Measurements from ENCODE around the gene EML6.

EML6 gene

DNA sequence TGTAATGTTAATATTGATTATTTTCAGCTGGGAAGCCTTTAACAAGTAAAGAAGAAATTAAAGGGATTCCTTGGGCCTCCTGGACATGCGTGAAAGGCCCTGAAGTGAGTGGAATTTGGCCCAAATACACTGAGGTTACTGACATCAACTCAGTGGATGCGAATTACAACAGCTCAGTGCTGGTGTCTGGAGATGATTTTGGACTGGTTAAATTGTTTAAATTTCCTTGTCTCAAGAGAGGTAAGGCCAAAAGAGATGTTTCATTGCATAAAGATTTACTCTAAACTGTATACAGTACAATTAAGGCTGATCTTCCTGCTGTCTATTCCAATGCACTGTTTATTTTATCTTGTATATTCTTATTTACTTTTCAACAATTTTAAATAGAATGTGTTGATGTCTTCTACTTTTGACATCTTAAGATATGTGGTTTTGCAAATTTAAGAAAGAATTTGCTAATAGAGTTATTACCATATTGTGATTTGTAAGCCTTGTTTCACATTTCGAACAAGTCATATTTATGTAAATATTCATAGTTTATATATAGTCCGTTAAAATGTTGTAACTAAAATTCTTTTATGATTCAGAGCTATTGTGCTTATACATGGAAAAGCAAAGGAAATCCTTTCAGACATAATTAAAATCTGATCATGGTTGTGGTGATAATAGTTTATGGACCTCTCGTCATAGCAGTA lies 130.3 kb downstream of the EML6 start:
- TF ChIP-seq GATA2 (IDR thresholded peaks at IDR 0.05; ENCODE audit: low read depth, low read length) (no peak), GATA3 (IDR thresholded peaks at IDR 0.05; ENCODE audit: low read depth, low read length) (no peak)

- no peak for TF ChIP-seq GATA3 (IDR thresholded peaks at IDR 0.05; ENCODE audit: low read depth, low read length)
- TF ChIP-seq GATA2 (IDR thresholded peaks at IDR 0.05; ENCODE audit: low read depth, low read length), result no peak
Observed at GRCh38 chr2:54855434-54855833, 132.0 kb downstream of the EML6 start.

GRCh38 chr2:54858021-54858681 lies 134.7 kb downstream of the EML6 start:
- no peak for TF ChIP-seq GATA2 (IDR thresholded peaks at IDR 0.05; ENCODE audit: low read depth, low read length)
- no peak for TF ChIP-seq GATA3 (IDR thresholded peaks at IDR 0.05; ENCODE audit: low read depth, low read length)

GRCh38 chr2:54859416-54859815 lies 136.0 kb downstream of the EML6 start:
- TF ChIP-seq GATA2 (IDR thresholded peaks at IDR 0.05; ENCODE audit: low read depth, low read length) (no peak), GATA3 (IDR thresholded peaks at IDR 0.05; ENCODE audit: low read depth, low read length) (no peak)

GRCh38 chr2:54859997-54860701 lies 136.7 kb downstream of the EML6 start:
- no peak for TF ChIP-seq GATA3 (IDR thresholded peaks at IDR 0.05; ENCODE audit: low read depth, low read length)
- no peak for TF ChIP-seq GATA2 (IDR thresholded peaks at IDR 0.05; ENCODE audit: low read depth, low read length)

DNA sequence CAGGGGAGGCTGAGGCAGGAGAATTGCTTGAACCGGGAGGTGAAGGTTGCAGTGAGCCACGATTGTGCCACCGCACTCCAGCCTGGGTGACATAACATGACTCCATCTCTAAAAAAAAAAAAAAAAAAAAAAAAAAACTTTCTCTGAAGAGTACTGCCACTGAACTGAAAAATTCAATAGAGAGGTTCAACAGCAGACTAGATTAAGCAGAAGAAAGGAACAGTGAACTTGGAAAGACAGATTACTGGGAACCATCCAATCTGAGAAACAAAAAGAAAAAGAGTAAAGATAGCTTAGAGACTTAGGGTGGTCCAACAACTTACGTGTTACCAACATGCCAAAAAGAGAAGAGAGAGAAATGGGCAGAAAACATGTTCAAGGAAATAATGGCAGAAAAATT lies 138.8 kb downstream of the EML6 start:
- TF ChIP-seq GATA3 (IDR thresholded peaks at IDR 0.05; ENCODE audit: low read depth, low read length) (no peak), GATA2 (IDR thresholded peaks at IDR 0.05; ENCODE audit: low read depth, low read length) (no peak)

DNA sequence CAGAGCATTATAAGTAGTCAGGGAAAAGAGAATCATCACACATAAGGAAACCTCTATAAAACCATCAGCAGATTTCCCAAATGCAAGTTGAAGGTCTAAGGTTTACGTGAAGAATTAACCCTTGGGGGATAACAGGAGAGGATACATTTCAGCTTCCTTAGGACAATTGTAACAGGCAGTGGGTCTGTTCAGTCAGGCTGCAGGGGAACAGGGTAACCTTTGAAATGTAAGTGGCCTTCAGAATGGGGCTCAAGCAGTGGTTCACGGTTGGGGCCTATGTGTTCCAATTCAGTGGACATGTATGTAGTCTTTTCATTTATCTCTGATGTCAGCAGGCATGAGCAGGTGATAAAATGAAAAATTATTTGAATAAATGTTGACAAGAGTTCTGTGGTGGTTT lies 139.3 kb downstream of the EML6 start:
- TF ChIP-seq GATA2 (IDR thresholded peaks at IDR 0.05; ENCODE audit: low read depth, low read length), result no peak
- TF ChIP-seq GATA3 (IDR thresholded peaks at IDR 0.05; ENCODE audit: low read depth, low read length), result no peak

DNA sequence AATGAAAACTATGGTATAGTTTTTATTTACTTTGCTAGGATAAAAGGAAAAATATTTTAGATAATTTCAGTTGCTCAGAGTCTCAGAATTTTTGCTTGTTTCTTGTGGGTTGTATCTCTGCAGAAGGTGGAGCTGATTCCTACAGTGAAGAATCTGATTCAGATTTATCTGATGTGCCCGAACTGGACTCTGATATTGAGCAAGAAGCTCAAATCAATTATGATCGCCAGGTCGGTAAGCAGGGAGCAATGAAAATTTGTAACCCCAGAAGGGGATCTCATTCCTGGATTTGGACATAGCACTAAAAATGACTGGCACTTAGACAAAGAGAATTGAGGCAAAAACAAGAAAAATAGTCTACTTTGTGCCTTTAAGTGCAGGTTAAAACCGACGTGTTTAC lies 140.2 kb downstream of the EML6 start:
- TF ChIP-seq GATA3 (IDR thresholded peaks at IDR 0.05; ENCODE audit: low read depth, low read length) (no peak), GATA2 (IDR thresholded peaks at IDR 0.05; ENCODE audit: low read depth, low read length) (no peak)

DNA sequence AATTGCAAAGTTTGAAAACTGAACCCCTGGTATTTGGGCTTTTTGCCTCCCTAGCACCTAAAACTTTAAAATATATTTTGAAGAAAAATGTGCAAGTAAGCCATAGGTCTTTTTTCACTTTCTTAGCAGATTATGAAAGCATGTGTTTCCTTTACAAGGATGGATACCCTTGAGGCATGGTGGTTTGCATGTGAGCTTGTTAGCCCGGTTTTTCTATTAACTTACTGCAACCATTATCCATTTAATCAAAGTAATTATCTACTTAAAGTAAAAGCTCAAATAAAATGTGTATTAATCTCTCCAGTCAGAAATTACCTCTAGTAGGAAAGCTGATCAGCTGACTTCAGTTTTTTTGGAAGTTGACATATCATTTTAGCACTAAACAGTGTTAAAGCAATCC lies 140.6 kb downstream of the EML6 start:
- TF ChIP-seq GATA3 (IDR thresholded peaks at IDR 0.05; ENCODE audit: low read depth, low read length) (no peak), GATA2 (IDR thresholded peaks at IDR 0.05; ENCODE audit: low read depth, low read length) (no peak)

DNA sequence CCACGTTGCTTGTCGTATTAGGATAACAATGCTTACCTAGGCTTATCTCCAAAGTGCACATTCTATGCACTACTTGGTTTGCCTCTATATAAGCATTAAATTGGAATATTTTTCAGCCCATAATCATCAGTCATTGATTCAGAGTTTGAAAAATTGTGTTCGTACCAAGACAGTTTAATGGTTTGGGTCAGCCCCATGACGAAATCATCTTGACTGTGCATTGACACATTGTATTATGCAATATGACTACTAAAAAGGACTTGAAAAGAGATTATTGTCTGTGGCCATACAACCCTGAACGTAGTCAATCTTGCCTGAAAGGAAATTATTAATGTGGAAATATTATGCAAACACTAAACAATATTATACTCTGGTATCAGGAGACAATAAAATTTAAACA lies 141.3 kb downstream of the EML6 start:
- TF ChIP-seq GATA3 (IDR thresholded peaks at IDR 0.05; ENCODE audit: low read depth, low read length), result no peak
- no peak for TF ChIP-seq GATA2 (IDR thresholded peaks at IDR 0.05; ENCODE audit: low read depth, low read length)

- TF ChIP-seq GATA2 (IDR thresholded peaks at IDR 0.05; ENCODE audit: low read depth, low read length) (no peak), GATA3 (IDR thresholded peaks at IDR 0.05; ENCODE audit: low read depth, low read length) (no peak)
Observed at GRCh38 chr2:54866179-54866578, 142.7 kb downstream of the EML6 start.

GRCh38 chr2:54866868-54867267 lies 143.4 kb downstream of the EML6 start:
- no peak for TF ChIP-seq GATA2 (IDR thresholded peaks at IDR 0.05; ENCODE audit: low read depth, low read length)
- TF ChIP-seq GATA3 (IDR thresholded peaks at IDR 0.05; ENCODE audit: low read depth, low read length), result no peak

- TF ChIP-seq GATA2 (IDR thresholded peaks at IDR 0.05; ENCODE audit: low read depth, low read length) (no peak), GATA3 (IDR thresholded peaks at IDR 0.05; ENCODE audit: low read depth, low read length) (no peak)
Observed at GRCh38 chr2:54867457-54867856, 144.0 kb downstream of the EML6 start.

DNA sequence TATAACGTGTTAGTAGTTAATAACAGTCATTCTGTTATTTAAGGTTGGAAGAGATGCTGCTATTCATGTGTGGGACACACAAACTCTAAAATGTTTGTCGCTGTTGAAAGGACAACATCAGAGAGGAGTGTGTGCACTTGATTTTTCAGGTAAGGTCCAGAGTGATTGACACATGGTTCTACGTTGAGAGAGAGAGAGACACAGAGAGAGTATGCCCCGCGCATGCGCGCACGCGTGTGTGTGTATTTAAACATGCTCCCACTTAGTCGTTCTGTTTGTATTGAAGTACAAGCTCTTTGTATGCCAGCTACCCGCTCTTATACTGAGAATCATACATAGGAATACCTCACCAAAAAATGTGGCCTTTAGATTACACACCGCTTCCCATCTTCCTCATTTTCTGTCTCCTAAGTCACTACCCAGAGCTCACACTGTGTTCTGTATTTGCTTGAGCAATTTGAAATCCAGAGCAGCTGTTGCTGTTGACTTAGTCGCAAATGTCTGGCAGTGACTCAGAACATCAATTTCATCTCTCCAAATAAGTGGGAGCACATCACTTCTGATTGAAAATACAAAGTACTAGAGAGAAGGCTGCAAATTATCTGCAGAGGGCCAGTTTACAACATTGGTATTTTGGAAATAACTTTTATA lies 148.1 kb downstream of the EML6 start:
- TF ChIP-seq GATA3 (IDR thresholded peaks at IDR 0.05; ENCODE audit: low read depth, low read length) (no peak), GATA2 (IDR thresholded peaks at IDR 0.05; ENCODE audit: low read depth, low read length) (no peak)

All from SH-SY5Y (cell line).